IMR-90 (cell line): ENCODE results near the gene VPS8. TPM values are rescaled to one million over a fixed set of nuclear protein-coding genes. Genes with fewer than 3 reads are reported as not detected.

ENCODE experiments used
- ATAC-seq: fragments of 200-7000 bp; cut with Tn5 transposase; 2 replicates; pipeline ENCODE4 v1.9.1; 2020; ENCODE audit warnings: low read depth, mild to moderate bottlenecking, moderate library complexity
- BruUV-seq: library from RNA; stranded (reverse); fragments of 400-500 nt; replicated peaks from 2 replicates; lab custom pipeline; 2021; lab: Mats Ljungman, UMichigan
- CTCF ChIA-PET: fragments of 300-600 bp; formaldehyde crosslinking; extraction: SDS; loops from one replicate; lab custom pipeline; 2021; ENCODE audit warnings: antibody characterized with exemption; lab: Yijun Ruan, JAX
- POLR2A ChIA-PET: fragments of 300-600 bp; sonication (Branson Sonifier 250); formaldehyde crosslinking; loops from one replicate; lab custom pipeline; 2022; ENCODE audit warnings: antibody characterized with exemption; ENCODE audit not compliant: unreplicated experiment; lab: Charles Lee
- DNase-seq: peaks from one replicate; pipeline ENCODE4 v3.0.0; 2013
- H2AFZ ChIP-seq: replicated peaks from 2 replicates; pipeline ENCODE3; 2013; ENCODE audit warnings: low read length, mild to moderate bottlenecking; ENCODE audit not compliant: poor library complexity
- H2AK5ac ChIP-seq: 2 replicates; pipeline ENCODE4 v1.6.1; 2013; ENCODE audit warnings: low read depth, low read length, inconsistent platforms
- H2AK9ac ChIP-seq: replicated peaks from 2 replicates; pipeline ENCODE3; 2013; ENCODE audit warnings: mild to moderate bottlenecking, low read depth, low read length, moderate library complexity; ENCODE audit not compliant: poor library complexity
- H2BK120ac ChIP-seq: 2 replicates; pipeline ENCODE4 v1.6.1; 2013; ENCODE audit warnings: low read depth, low read length, inconsistent platforms
- H2BK15ac ChIP-seq: 3 replicates; pipeline ENCODE4 v1.6.1; 2013; ENCODE audit warnings: low read depth, low read length, inconsistent platforms
- H2BK20ac ChIP-seq: 2 replicates; pipeline ENCODE4 v1.6.1; 2013; ENCODE audit warnings: low read depth, mild to moderate bottlenecking, inconsistent platforms, low read length, moderate library complexity
- H2BK5ac ChIP-seq: 2 replicates; pipeline ENCODE4 v1.6.1; 2013; ENCODE audit warnings: mild to moderate bottlenecking, low read depth, low read length, inconsistent platforms; ENCODE audit not compliant: poor library complexity, severe bottlenecking
- H3K14ac ChIP-seq: replicated peaks from 2 replicates; pipeline ENCODE4 v1.6.1; 2013; ENCODE audit warnings: low read depth, low read length, inconsistent platforms
- H3K18ac ChIP-seq: 2 replicates; pipeline ENCODE4 v1.6.1; 2013; ENCODE audit warnings: low read depth, low read length, control low read depth
- H3K23ac ChIP-seq: 2 replicates; pipeline ENCODE4 v1.6.1; 2013; ENCODE audit warnings: low read depth, low read length, inconsistent platforms
- H3K27ac ChIP-seq: 2 replicates; pipeline ENCODE4 v1.5.1; 2013; ENCODE audit warnings: mild to moderate bottlenecking, control low read depth, low read length; ENCODE audit not compliant: insufficient read depth
- H3K27me3 ChIP-seq: 2 replicates; pipeline ENCODE4 v1.6.1; 2013; ENCODE audit warnings: low read length; ENCODE audit not compliant: control insufficient read depth, insufficient read depth
- H3K36me3 ChIP-seq: 2 replicates; pipeline ENCODE4 v1.6.1; 2013; ENCODE audit warnings: low read length, mixed read lengths; ENCODE audit not compliant: control insufficient read depth, insufficient read depth
- H3K4ac ChIP-seq: 2 replicates; pipeline ENCODE4 v1.6.1; 2013; ENCODE audit warnings: low read depth, low read length, inconsistent platforms
- H3K4me1 ChIP-seq: 2 replicates; pipeline ENCODE4 v1.6.1; 2013; ENCODE audit warnings: low read length, mixed read lengths; ENCODE audit not compliant: control insufficient read depth, insufficient read depth
- H3K4me2 ChIP-seq: 2 replicates; pipeline ENCODE4 v1.6.1; 2013; ENCODE audit warnings: low read depth, mild to moderate bottlenecking, control low read depth, low read length, moderate library complexity
- H3K4me3 ChIP-seq: 2 replicates; pipeline ENCODE4 v1.5.1; 2013; ENCODE audit warnings: low read depth, mild to moderate bottlenecking, control low read depth, low read length, moderate library complexity; ENCODE audit not compliant: insufficient read depth
- H3K56ac ChIP-seq: 2 replicates; pipeline ENCODE4 v1.6.1; 2013; ENCODE audit warnings: low read length, inconsistent platforms; ENCODE audit not compliant: insufficient read depth; ENCODE audit errors: extremely low read depth
- H3K79me1 ChIP-seq, 2 experiments: 2 replicates each; pipeline ENCODE4 v1.6.1; 2013; ENCODE audit warnings: low read length in 2 of 2, inconsistent platforms in 1 of 2, low read depth in 1 of 2
- H3K9ac ChIP-seq: 2 replicates; pipeline ENCODE4 v1.6.1; 2013; ENCODE audit warnings: low read depth, low read length, control low read depth
- H3K9me1 ChIP-seq: 2 replicates; pipeline ENCODE4 v1.6.1; 2013; ENCODE audit warnings: low read length, inconsistent platforms; ENCODE audit not compliant: insufficient read depth
- H3K9me3 ChIP-seq: 2 replicates; pipeline ENCODE4 v1.6.1; 2013; ENCODE audit warnings: low read length; ENCODE audit not compliant: control insufficient read depth, insufficient read depth
- H4K20me1 ChIP-seq: 2 replicates; pipeline ENCODE4 v1.6.1; 2013; ENCODE audit warnings: low read length, inconsistent platforms; ENCODE audit not compliant: insufficient read depth
- H4K5ac ChIP-seq: 2 replicates; pipeline ENCODE4 v1.6.1; 2013; ENCODE audit warnings: mild to moderate bottlenecking, low read depth, low read length, control low read depth
- H4K8ac ChIP-seq, 2 experiments: 2 replicates each; pipeline ENCODE4 v1.6.1; 2013; ENCODE audit warnings: low read depth in 2 of 2, low read length in 2 of 2, control low read depth in 1 of 2, inconsistent platforms in 1 of 2
- H4K91ac ChIP-seq: 2 replicates; pipeline ENCODE4 v1.6.1; 2013; ENCODE audit warnings: low read depth, low read length, inconsistent platforms; ENCODE audit not compliant: insufficient read depth
- CHD1 ChIP-seq: IDR thresholded peaks from 2 replicates; pipeline ENCODE4 v1.6.1; 2012; ENCODE audit warnings: low read depth, low read length, improper control_type of control experiment
- RCOR1 ChIP-seq: IDR thresholded peaks from 2 replicates; pipeline ENCODE4 v1.6.1; 2012; ENCODE audit warnings: mild to moderate bottlenecking, low read length, improper control_type of control experiment; ENCODE audit not compliant: insufficient replicate concordance
- RFX5 ChIP-seq: IDR thresholded peaks from 2 replicates; pipeline ENCODE4 v1.8.0; 2012; ENCODE audit warnings: low read depth, mild to moderate bottlenecking, low read length, moderate library complexity
- USF2 ChIP-seq: fragments of 150-350 bp; IDR thresholded peaks from 2 replicates; pipeline ENCODE4 v1.6.1; 2017; ENCODE audit warnings: mild to moderate bottlenecking, antibody characterized with exemption, low read length, low read depth
- WGBS, 2 experiments: methylation state at CpG; one replicate each; pipeline versions ENCODE4 v1.1.5 to v1.1.7; 2013; ENCODE audit warnings: missing lambda C conversion rate in 2 of 2; ENCODE audit not compliant: insufficient read length in 1 of 2; ENCODE audit errors: extremely low coverage in 2 of 2; 5-methylcytosine and 5-hydroxymethylcytosine counted together
- dilution Hi-C: fragments of 300-500 bp; cut with HindIII; formaldehyde crosslinking; loops from one replicate; pipeline ENCODE4 v1.14.3; 2018; ENCODE audit warnings: low sequenced_read_pairs; ENCODE audit not compliant: unreplicated experiment
- in situ Hi-C: fragments of 300-500 bp; cut with MboI; formaldehyde crosslinking; loops from 3 replicates; pipeline ENCODE4 v1.14.3; 2019; ENCODE audit warnings: low sequenced_read_pairs, inconsistent platforms, mixed read lengths
- intact Hi-C: fragments of 100-400 bp; cut with micrococcal nuclease; formaldehyde crosslinking; loops from 2 replicates; pipeline ENCODE4 v1.10.0; 2022
- polyA plus RNA-seq, 3 experiments: library from polyadenylated mRNA; depleted of rRNA; stranded (reverse); fragments of >200 nt; gene quantifications; 2 replicates each; pipeline ENCODE4 v1.2.3, GENCODE V29; 2012; ENCODE audit warnings: low replicate concordance in 1 of 3
- total RNA-seq: library from RNA; depleted of rRNA; stranded (reverse); fragments of >200 nt; gene quantifications from 2 replicates; pipeline ENCODE4 v1.2.3, GENCODE V29; 2012

The VPS8 gene
- total and polyA plus RNA-seq, 2 of the 4 experiments (the other 2 are of a cell fraction), result 14.0 to 56.1 TPM

GRCh38 chr3:184944241-184944640 is 132.3 kb downstream of the VPS8 start:
- no peak overlapping the region for H3K14ac ChIP-seq
- H3K4ac ChIP-seq, result no peak overlapping the region
- H3K36me3 ChIP-seq, result 0 out of 2 replicates have a peak, but pooled peaks cover 2% of the 10 kb centered on the region
- H3K23ac ChIP-seq, result no peak overlapping the region
- H4K20me1 ChIP-seq, result no peaks in the 10 kb centered on the region
- H3K4me1 ChIP-seq, result no peaks in the 10 kb centered on the region
- H2BK5ac ChIP-seq, result no peak overlapping the region
- TF ChIP-seq USF2 (no peak), RFX5 (no peak), CHD1 (no peak), RCOR1 (no peak)
- no peak overlapping the region for H2BK120ac ChIP-seq
- no peaks in the 10 kb centered on the region for H3K9me3 ChIP-seq
- no peak overlapping the region for H4K8ac ChIP-seq
- H3K4me2 ChIP-seq, result no peak overlapping the region
- H3K4me3 ChIP-seq, result no peak overlapping the region
- dilution Hi-C loops (no loop called here), in situ Hi-C loops (no loop called here), intact Hi-C loops (no loop called here)
- H2AK5ac ChIP-seq, result no peak overlapping the region
- no peak overlapping the region for H2BK15ac ChIP-seq
- peaks cover 7% of the 10 kb centered on the region; the same call in 1 of the 2 replicates for H3K9me1 ChIP-seq
- no peak for ATAC-seq
- no TSS peak for BruUV-seq
- DNase-seq, result no peak
- H2BK20ac ChIP-seq, result no peak overlapping the region
- H3K79me1 ChIP-seq, result no peaks in the 10 kb centered on the region
- H3K56ac ChIP-seq, result no peak overlapping the region
- WGBS, 2 experiments, result no CpG with 5 or more reads among the region's 3 CpGs
- CTCF ChIA-PET, result no interaction called here
- no peak overlapping the region for H2AFZ ChIP-seq
- POLR2A ChIA-PET, result no interaction called here
- no peak overlapping the region for H4K91ac ChIP-seq
- no peak overlapping the region for H2AK9ac ChIP-seq
- H3K27me3 ChIP-seq, result no peaks in the 10 kb centered on the region
- no peak overlapping the region for H3K9ac ChIP-seq
- H4K5ac ChIP-seq, result no peak overlapping the region
- no peak overlapping the region for H3K18ac ChIP-seq
- H3K27ac ChIP-seq, result no peak overlapping the region
